Coronary artery (tissue), 2 donors: Measurements from ENCODE around the gene BRPF1.

ENCODE experiments used
- DNase-seq: peaks from one replicate; pipeline ENCODE4 v3.0.0-alpha.2; 2017; ENCODE audit warnings: low spot score
- H3K27ac ChIP-seq, 2 donors: fragments of 200-600 bp; sonication (generic); one replicate each; pipeline ENCODE4 v1.5.1; 2016 to 2019
- H3K4me3 ChIP-seq: fragments of 200-600 bp; sonication (generic); 2 replicates; pipeline ENCODE4 v1.5.1; 2016; ENCODE audit warnings: mild to moderate bottlenecking, moderate library complexity
- TF ChIP-seq, protein P1 (sequence below): fragments of 200-600 bp; sonication (generic); IDR thresholded peaks from one replicate; pipeline ENCODE4 v1.5.1; 2019; ENCODE audit warnings: antibody characterized with exemption

BRPF1 gene

DNA sequence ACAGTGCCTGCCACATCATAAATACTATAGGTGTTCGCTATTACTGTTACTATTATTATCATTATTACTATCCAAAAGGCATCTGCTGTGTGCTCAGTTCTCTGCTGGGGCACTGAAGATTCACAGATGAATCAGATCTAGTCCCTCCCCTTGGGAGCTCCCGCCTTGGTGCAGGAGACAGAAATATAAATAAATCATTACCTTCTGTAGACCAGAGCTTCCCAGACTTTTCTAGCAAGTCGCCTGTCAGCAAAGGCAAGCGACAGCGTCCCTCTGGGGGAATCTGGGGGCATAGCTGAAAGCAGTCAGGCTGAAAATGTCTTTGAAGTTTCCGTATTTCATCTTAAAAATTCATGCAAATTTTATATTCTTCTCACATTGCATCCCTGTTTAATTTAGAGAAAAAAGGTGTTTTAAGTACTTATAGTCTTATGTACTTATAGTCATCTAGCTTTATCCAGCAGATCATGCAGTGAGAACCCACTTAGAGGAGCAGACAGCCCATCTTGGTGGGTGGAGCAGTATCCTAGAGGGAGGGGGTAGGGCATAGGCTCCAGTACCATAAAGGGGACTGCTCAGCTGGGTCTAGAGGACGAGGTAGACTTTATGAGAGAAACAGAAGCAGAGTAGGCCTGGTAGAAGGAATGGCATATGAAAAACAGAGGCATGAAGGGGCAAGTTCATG, 10.4 kb upstream of the BRPF1 start:
- H3K4me3 ChIP-seq: no peak overlapping the region
- DNase-seq: no peak
- H3K27ac ChIP-seq: no peak overlapping the region
- TF ChIP-seq, protein P1, sequence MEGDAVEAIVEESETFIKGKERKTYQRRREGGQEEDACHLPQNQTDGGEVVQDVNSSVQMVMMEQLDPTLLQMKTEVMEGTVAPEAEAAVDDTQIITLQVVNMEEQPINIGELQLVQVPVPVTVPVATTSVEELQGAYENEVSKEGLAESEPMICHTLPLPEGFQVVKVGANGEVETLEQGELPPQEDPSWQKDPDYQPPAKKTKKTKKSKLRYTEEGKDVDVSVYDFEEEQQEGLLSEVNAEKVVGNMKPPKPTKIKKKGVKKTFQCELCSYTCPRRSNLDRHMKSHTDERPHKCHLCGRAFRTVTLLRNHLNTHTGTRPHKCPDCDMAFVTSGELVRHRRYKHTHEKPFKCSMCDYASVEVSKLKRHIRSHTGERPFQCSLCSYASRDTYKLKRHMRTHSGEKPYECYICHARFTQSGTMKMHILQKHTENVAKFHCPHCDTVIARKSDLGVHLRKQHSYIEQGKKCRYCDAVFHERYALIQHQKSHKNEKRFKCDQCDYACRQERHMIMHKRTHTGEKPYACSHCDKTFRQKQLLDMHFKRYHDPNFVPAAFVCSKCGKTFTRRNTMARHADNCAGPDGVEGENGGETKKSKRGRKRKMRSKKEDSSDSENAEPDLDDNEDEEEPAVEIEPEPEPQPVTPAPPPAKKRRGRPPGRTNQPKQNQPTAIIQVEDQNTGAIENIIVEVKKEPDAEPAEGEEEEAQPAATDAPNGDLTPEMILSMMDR: no peak

DNA sequence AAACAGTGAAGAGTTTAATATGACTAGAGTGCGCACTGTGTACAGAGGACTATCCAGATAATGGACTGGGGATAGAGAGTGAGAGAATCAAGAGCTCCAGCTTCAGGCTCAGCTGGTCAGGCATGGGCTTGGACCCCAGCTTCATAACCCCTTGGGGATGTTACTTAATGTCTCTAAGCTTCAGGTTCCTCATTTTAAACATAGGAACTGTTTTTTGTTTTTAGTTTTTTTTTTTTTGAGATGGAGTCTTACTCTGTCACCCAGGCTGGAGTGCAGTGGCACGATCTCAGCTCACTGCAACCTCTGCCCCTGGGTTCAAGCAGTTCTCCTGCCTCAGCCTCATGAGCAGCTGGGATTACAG, 9.9 kb upstream of the BRPF1 start:
- H3K4me3 ChIP-seq: no peak overlapping the region
- DNase-seq: no peak
- H3K27ac ChIP-seq: no peak overlapping the region
- TF ChIP-seq, protein P1: no peak

DNA sequence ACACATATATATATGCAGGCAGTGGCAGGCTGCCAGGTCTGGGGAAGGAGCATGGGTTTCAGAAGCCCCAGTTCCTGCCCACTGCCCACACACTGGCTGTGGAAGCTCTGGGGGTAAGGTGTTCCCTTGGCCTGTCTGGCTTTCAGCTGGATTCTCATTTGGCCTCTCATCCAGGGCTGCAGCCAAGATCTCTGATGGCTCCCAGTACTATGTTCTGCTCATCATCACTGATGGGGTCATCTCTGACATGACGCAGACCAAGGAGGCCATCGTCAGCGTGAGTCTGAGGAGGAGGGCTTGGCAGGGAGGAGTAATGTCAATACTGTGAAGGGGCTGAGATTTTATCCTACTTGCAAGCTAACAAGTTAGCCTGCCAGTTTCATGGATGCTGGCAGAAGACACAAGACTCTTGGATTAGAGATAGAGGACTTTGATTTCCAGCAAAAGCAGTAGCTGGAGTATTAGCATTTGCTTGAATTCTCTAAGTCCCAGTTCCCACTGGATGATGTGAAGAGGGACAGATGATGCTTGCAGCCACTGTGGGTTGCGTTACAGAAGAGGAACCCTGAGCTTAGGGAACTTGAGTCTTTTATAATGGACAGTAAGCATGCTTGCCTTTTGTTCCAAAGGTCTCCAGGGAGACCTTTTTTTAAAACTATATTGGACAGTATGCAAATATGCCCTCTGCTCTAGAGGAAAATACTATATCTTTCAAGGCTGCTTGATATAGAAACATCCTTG, 5.6 kb upstream of the BRPF1 start:
- no peak overlapping the region for H3K27ac ChIP-seq

DNA sequence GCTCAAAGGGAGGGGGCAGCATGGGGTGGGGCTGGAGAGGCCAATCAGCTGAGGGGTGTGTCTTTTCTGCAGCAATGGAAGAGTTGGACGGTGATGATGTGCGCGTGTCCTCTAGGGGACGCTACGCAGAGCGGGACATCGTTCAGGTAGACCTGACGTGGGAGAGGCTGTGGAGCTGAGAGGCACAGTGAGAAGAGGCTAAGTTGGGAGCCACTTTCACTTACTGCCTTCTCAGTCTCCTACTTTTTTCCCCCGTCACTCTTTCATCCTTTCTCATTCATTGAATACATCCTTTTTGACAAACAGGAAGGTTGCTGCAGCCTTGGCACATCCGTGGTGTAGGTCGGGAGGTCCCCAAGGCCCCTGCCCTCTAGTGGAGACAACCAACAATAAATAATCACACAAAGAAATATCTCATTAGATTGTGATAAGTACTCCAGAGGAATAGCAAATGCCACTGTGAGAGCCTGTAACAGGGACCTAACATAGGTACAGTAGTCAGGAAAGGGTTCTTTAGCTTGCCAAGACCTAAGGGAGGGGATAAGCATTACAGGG, 4.4 kb upstream of the BRPF1 start:
- TF ChIP-seq, protein P1: no peak
- H3K27ac ChIP-seq: no peak overlapping the region
- H3K4me3 ChIP-seq: no peak overlapping the region
- no peak for DNase-seq

More for the DNA sequence above, 5.6 kb upstream of the BRPF1 start:
- no peak for DNase-seq
- TF ChIP-seq, protein P1: no peak
- no peak overlapping the region for H3K4me3 ChIP-seq

DNA sequence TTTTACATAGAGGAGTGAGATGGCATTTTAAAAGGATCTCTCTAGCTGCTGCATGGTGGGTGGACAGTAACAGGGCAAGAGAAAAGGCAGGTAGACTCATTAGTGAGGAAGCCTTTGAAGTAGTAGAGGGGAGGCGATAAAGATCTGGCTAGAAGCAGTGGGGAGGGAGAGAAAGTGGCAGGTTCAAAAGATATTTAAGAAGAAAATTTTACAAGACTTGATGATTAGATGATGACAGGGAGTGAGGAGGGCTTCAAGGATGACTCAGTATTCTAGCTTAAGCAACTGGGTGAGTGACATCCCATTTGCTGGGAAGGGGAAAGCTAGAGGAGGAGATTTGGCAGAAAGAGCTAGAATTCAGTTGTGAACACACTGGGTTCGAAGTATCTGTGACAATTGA, 3.8 kb upstream of the BRPF1 start:
- TF ChIP-seq, protein P1: no peak
- Histone ChIP-seq H3K4me3 (no peak overlapping the region), H3K27ac (no peak overlapping the region)
- no peak for DNase-seq

DNA sequence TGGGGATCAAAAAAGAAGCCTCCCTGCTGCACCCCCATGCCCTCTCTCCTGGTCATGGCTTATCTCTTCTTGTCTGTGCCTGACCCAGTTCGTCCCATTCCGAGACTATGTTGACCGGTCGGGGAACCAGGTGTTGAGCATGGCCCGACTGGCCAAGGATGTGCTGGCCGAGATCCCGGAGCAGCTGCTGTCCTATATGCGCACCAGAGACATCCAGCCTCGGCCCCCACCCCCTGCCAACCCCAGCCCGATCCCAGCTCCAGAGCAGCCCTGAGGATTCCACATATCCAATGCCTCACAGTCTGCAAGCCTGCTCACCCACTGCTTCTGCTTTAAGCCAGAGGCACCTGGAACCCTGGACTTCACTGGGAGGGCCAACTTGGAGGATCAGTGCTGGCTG, 2.1 kb upstream of the BRPF1 start:
- Histone ChIP-seq H3K4me3 (no peak overlapping the region), H3K27ac (no peak overlapping the region)
- TF ChIP-seq, protein P1: no peak
- no peak for DNase-seq
